Measurements from ENCODE around the gene PHF10. TPM values are rescaled to one million over a fixed set of nuclear protein-coding genes. Genes with fewer than 3 reads are reported as not detected.
A peak's percentile ranks its signal among the peaks of the same experiment; 100 is the strongest.

PHF10 gene
- total RNA-seq, 1 donor from 2014 or later, result 50.6 TPM

- Mint-ChIP-seq H3K4me1 (ENCODE audit: unreplicated experiment) (peaks cover 18% of the 10 kb centered on the region), H3K4me3 (ENCODE audit: unreplicated experiment) (no peak overlapping the region), H3K27ac (ENCODE audit: unreplicated experiment) (no peak overlapping the region), H3K27me3 (ENCODE audit: unreplicated experiment) (no peaks in the 10 kb centered on the region), H3K9me3 (ENCODE audit: unreplicated experiment) (no peaks in the 10 kb centered on the region), H3K36me3 (ENCODE audit: unreplicated experiment) (peaks cover 60% of the 10 kb centered on the region)
- no peak for DNase-seq (ENCODE audit: extremely low spot score, unreplicated experiment)
- no peak for TF ChIP-seq CTCF (IDR thresholded peaks at IDR 0.05)
These were observed 39.0 kb upstream of the PHF10 start for GRCh38 chr6:169763308-169763707.

GRCh38 chr6:169755162-169755561, 30.9 kb upstream of the PHF10 start:
- TF ChIP-seq CTCF (IDR thresholded peaks at IDR 0.05), result no peak
- Mint-ChIP-seq H3K27me3 (ENCODE audit: unreplicated experiment) (no peaks in the 10 kb centered on the region), H3K36me3 (ENCODE audit: unreplicated experiment) (peaks cover 30% of the 10 kb centered on the region), H3K4me3 (ENCODE audit: unreplicated experiment) (no peak overlapping the region), H3K27ac (ENCODE audit: unreplicated experiment) (no peak overlapping the region), H3K9me3 (ENCODE audit: unreplicated experiment) (no peaks in the 10 kb centered on the region), H3K4me1 (ENCODE audit: unreplicated experiment) (peaks cover 27% of the 10 kb centered on the region)
- no peak for DNase-seq (ENCODE audit: extremely low spot score, unreplicated experiment)

- peak overlapping the region; percentile 94 for H3K27ac Mint-ChIP-seq (ENCODE audit: unreplicated experiment)
- H3K9me3 Mint-ChIP-seq (ENCODE audit: unreplicated experiment), result peaks cover 4% of the 10 kb centered on the region
- DNase-seq (ENCODE audit: extremely low spot score, unreplicated experiment), result no peak
- TF ChIP-seq CTCF (IDR thresholded peaks at IDR 0.05), result no peak
- peaks cover 31% of the 10 kb centered on the region for H3K4me1 Mint-ChIP-seq (ENCODE audit: unreplicated experiment)
- no peaks in the 10 kb centered on the region for H3K27me3 Mint-ChIP-seq (ENCODE audit: unreplicated experiment)
- peak overlapping the region; percentile 99 for H3K4me3 Mint-ChIP-seq (ENCODE audit: unreplicated experiment)
- H3K36me3 Mint-ChIP-seq (ENCODE audit: unreplicated experiment), result peaks cover 6% of the 10 kb centered on the region
These were observed 27.8 kb upstream of the PHF10 start for GRCh38 chr6:169752074-169752623.

- Mint-ChIP-seq H3K4me3 (ENCODE audit: unreplicated experiment) (peak within 1 kb of the TSS; percentile 99), H3K27me3 (ENCODE audit: unreplicated experiment) (no peaks in the 10 kb centered on the region), H3K27ac (ENCODE audit: unreplicated experiment) (peak within 1 kb of the TSS; percentile 99), H3K4me1 (ENCODE audit: unreplicated experiment) (peaks cover 31% of the 10 kb centered on the region), H3K9me3 (ENCODE audit: unreplicated experiment) (peaks cover 8% of the 10 kb centered on the region), H3K36me3 (ENCODE audit: unreplicated experiment) (peaks cover 2% of the 10 kb centered on the region)
- peak; percentile 30 for TF ChIP-seq CTCF (IDR thresholded peaks at IDR 0.05)
- DNase-seq (ENCODE audit: extremely low spot score, unreplicated experiment), result peak; percentile 98
These were observed 27.2 kb upstream of the PHF10 start, which contains the start of the genes DYNLT2 and ERMARD for GRCh38 chr6:169751242-169752073. DYNLT2 (minus strand) TSS chr6:169751572; CDS start chr6:169751458, 114 bp downstream. ERMARD (plus strand) TSS chr6:169751622; CDS start chr6:169751658, 36 bp downstream.

GRCh38 chr6:169746556-169746955, 22.3 kb upstream of the PHF10 start:
- Mint-ChIP-seq H3K4me1 (ENCODE audit: unreplicated experiment) (peaks cover 15% of the 10 kb centered on the region), H3K27ac (ENCODE audit: unreplicated experiment) (no peak overlapping the region), H3K9me3 (ENCODE audit: unreplicated experiment) (peaks cover 19% of the 10 kb centered on the region), H3K36me3 (ENCODE audit: unreplicated experiment) (peaks cover 2% of the 10 kb centered on the region), H3K27me3 (ENCODE audit: unreplicated experiment) (peaks cover 8% of the 10 kb centered on the region), H3K4me3 (ENCODE audit: unreplicated experiment) (no peak overlapping the region)
- DNase-seq (ENCODE audit: extremely low spot score, unreplicated experiment), result no peak
- TF ChIP-seq CTCF (IDR thresholded peaks at IDR 0.05), result no peak

All from osteocyte (in vitro differentiated cells).